C4-2B (cell line): ENCODE data around the gene BUD23.
"Not testable (repeated sequence)": the region's sequence is repeated elsewhere in the genome, so short reads cannot be mapped to it uniquely, and the experiment has no call there.

Experiments
- CTCF ChIP-seq: fragments of 450-650 bp; conservative IDR thresholded peaks from 2 replicates; pipeline ENCODE4 v1.5.1; 2017; ENCODE audit warnings: mild to moderate bottlenecking
- ZFX ChIP-seq: fragments of 450-650 bp; IDR thresholded peaks from 2 replicates; pipeline ENCODE4 v1.6.1; 2017

- not testable (repeated sequence) for TF ChIP-seq CTCF, ZFX
Observed at GRCh38 chr7:73722182-73722581, 38.8 kb downstream of the BUD23 start.
